ENCODE data around the gene CATSPER1. TPM values are rescaled to one million over a fixed set of nuclear protein-coding genes. Genes with fewer than 3 reads are reported as not detected.

The CATSPER1 gene
- total and polyA plus RNA-seq, 2 of the 13 experiments (the other 11 are each of a cell fraction or from before 2014, with no cell fraction given), result 0.17 TPM; not detected in 1

- TF ChIP-seq E2F2 (CRISPR knock-in tag; IDR thresholded peaks at IDR 0.05; ENCODE audit: borderline replicate concordance), result no peak
Measured at GRCh38 chr11:66020618-66021357, 5.5 kb downstream of the CATSPER1 start (continued).

GRCh38 chr11:66020212-66020611 lies 6.1 kb downstream of the CATSPER1 start:
- ATAC-seq (no peak), DNase-seq (ENCODE audit: low spot score) (no peak), FAIRE-seq (no peak)
- Histone ChIP-seq H3K36me3 (replicated peaks in 1 of 2; ENCODE audit: control insufficient read depth in 1 of 2, insufficient read depth in 2 of 2, low read length in 2 of 2) (no peaks in the 10 kb centered on the region), H3K9ac (ENCODE audit: insufficient read depth, low read depth, low read length) (no peak overlapping the region), H3K27me3 (ENCODE audit: control insufficient read depth in 1 of 2, insufficient read depth in 2 of 2, low read length in 2 of 2) (peaks cover 8 to 40% of the 10 kb centered on the region in 2 experiments; a peak in 3 of 5 replicates), H3K27ac (ENCODE audit: extremely low read length, insufficient read depth, low read length) (no peak overlapping the region), H4K20me1 (ENCODE audit: insufficient read depth, low read length) (no peaks in the 10 kb centered on the region), H3K79me2 (ENCODE audit: insufficient read depth, low read length) (no peaks in the 10 kb centered on the region), H3K4me1 (ENCODE audit: insufficient read depth, low read length) (peaks cover 21% of the 10 kb centered on the region), H2AFZ (ENCODE audit: low read length) (no peak overlapping the region), H3K9me3 (ENCODE audit: low read length) (no peaks in the 10 kb centered on the region), H3K4me3 (replicated peaks in 1 of 3; ENCODE audit: insufficient read depth in 1 of 3, low read depth in 2 of 3, low read length in 3 of 3) (no peak overlapping the region; a peak in 1 of 6 replicates), H3K4me2 (ENCODE audit: low read depth, low read length) (no peak overlapping the region)
- POLR2A ChIA-PET, result interaction anchor here (0.6 to 1.4 kb wide), 2 partner anchors 32 to 161 kb away, joined by 3 to 4 read pairs; partner anchors contain the start of gene SF3B2
- BruUV-seq (replicated peaks), result no TSS peak
- CTCF ChIA-PET (ENCODE audit: low intra/inter-chr PET ratio, low total read pairs), result no interaction called here
- in situ Hi-C loops (cut with HindIII; ENCODE audit: extremely low pct_ligation_motif_present, low pct_unique_long_range_greater_than_20kb) (no loop called here), intact Hi-C loops (cut with micrococcal nuclease; ENCODE audit: unreplicated experiment) (no loop called here)
- WGBS (ENCODE audit: low lambda C conversion rate), result 36% methylated on average over 4 of the region's 8 CpGs
- no peak for TF ChIP-seq ZNF615 (CRISPR knock-in tag; IDR thresholded peaks at IDR 0.05; ENCODE audit: borderline replicate concordance)
- TF ChIP-seq ZBTB42 (CRISPR knock-in tag; IDR thresholded peaks at IDR 0.05), result no peak
- no peak for TF ChIP-seq GPN1 (CRISPR knock-in tag; IDR thresholded peaks at IDR 0.05; ENCODE audit: borderline replicate concordance)
- TF ChIP-seq ZNF609 (CRISPR knock-in tag; IDR thresholded peaks at IDR 0.05; ENCODE audit: borderline replicate concordance), result no peak
- TF ChIP-seq RELA (CRISPR knock-in tag; IDR thresholded peaks at IDR 0.05), result no peak
- no peak for TF ChIP-seq ARNT2 (CRISPR knock-in tag; IDR thresholded peaks at IDR 0.05; ENCODE audit: low read depth)
- no peak for TF ChIP-seq TAF1 (CRISPR knock-in tag; IDR thresholded peaks at IDR 0.05)
- TF ChIP-seq IRF1 (CRISPR knock-in tag; IDR thresholded peaks at IDR 0.05; ENCODE audit: low read depth), result no peak
- no peak for TF ChIP-seq HMGXB3 (CRISPR knock-in tag; IDR thresholded peaks at IDR 0.05; ENCODE audit: borderline replicate concordance)
